GM10266 (cell line): ENCODE results near the gene ZNF804B.

Experiments
- DNase-seq: peaks from one replicate; pipeline ENCODE4 v3.0.0; 2012; ENCODE audit errors: extremely low spot score
- TF ChIP-seq, protein P1 (sequence below): IDR thresholded peaks from 2 replicates; pipeline ENCODE4 v1.5.1; 2012; ENCODE audit warnings: mild to moderate bottlenecking, low read depth; ENCODE audit not compliant: control insufficient read depth, insufficient read depth; ENCODE audit errors: missing control alignments

Gene ZNF804B

DNA sequence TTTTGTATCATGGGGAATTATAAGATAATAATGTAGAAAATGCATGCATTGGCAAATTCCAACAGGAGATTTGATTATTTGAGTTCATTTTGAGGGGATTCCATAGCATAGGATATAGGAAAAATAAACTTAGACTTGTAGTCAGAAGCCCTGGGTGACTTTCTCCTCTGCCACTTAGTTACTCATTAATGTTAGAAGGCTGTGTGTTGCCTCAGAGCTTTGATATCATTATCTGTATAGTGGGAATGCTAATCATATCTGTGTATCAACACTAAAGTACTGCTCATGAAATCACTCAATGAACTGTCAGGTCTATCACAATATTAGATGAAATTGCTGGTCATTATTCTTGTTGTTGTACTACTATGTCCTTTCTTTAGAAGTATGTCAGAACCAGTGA is 59.1 kb downstream of the ZNF804B start:
- no peak for DNase-seq
- TF ChIP-seq, protein P1, sequence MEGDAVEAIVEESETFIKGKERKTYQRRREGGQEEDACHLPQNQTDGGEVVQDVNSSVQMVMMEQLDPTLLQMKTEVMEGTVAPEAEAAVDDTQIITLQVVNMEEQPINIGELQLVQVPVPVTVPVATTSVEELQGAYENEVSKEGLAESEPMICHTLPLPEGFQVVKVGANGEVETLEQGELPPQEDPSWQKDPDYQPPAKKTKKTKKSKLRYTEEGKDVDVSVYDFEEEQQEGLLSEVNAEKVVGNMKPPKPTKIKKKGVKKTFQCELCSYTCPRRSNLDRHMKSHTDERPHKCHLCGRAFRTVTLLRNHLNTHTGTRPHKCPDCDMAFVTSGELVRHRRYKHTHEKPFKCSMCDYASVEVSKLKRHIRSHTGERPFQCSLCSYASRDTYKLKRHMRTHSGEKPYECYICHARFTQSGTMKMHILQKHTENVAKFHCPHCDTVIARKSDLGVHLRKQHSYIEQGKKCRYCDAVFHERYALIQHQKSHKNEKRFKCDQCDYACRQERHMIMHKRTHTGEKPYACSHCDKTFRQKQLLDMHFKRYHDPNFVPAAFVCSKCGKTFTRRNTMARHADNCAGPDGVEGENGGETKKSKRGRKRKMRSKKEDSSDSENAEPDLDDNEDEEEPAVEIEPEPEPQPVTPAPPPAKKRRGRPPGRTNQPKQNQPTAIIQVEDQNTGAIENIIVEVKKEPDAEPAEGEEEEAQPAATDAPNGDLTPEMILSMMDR: no peak

DNA sequence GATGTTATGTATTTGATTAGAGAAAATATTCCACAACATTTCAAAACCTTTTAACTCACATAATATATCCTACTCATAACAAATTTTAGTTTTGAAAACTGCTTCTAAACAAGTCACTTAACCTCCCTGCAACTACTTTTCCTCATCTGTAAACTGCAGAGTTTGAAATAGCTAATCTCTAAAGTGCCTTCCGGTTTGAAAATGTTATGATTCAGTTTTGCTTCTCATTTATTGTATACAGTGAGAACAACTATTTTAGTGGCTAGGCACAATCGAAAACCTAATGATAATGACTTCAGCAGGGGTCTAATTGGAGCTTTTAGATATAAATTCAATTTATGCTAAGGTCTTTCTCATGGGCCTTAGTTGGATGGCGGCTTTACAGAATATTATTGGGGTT is 66.7 kb downstream of the ZNF804B start:
- DNase-seq: no peak
- TF ChIP-seq, protein P1: no peak

DNA sequence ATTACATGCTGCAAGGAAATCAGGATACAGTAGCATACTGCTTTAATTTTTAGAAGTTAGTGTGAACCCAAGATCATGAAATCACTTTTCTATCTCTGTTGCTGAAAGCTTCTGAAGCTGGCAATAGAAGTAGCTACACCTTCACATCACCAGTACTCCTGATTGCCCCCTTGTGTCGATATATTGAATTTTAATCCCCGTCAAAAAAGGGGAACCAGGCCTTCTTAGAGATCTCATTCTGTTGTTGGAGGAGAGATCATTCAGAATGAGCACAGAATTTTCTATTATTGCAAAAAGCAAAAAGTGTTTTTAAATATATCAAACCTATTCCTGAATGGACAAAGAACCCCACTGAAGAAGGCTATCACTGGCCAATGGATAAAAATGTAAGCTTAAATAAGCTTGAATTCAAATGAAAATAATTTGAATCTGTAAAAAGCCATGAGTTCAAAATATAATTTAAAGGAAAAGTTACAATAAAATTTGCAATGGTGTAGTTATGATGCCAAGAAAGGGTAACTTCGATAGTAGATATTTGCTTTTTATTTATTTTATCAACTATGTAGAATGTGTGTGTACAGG is 75.7 kb downstream of the ZNF804B start:
- TF ChIP-seq, protein P1: peak; percentile 53
- peak; percentile 40 for DNase-seq

DNA sequence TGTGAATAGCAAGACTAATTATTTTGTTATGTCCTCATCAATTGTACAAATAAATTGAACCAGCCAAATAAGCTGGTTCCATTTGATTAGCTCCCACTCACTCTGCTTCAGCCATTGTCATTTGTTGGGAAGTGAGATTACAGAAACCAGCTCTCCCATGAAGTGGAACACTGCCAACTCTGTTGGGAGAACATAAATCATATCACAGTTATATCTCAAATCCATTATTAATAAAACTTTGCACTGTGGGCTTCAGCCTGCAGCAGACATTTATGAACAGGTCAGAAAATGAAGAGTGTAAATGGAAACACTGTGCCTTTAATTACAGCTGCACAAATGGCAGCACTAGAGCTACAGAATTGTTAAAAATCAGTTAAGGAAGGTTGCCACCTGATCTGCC is 82.7 kb downstream of the ZNF804B start:
- TF ChIP-seq, protein P1: no peak
- no peak for DNase-seq

DNA sequence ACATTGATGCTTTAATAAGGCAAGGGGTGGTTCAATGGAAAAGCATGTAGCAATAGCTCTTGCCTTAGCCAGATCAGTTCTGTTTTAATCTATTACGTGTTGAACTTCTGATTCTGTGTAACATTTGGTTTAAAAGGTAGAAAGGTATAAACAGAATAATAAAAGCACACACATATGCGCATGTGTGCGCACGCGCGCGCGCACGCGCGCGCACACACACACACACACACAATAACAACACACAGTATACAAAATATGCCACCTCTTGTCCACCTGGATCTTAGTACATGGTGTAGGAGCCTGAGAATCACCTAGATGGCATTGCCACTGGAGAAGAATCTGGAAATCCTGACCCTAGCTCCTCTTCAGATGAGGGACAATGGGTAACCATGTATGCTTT is 85.6 kb downstream of the ZNF804B start:
- DNase-seq: no peak
- TF ChIP-seq, protein P1: no peak

DNA sequence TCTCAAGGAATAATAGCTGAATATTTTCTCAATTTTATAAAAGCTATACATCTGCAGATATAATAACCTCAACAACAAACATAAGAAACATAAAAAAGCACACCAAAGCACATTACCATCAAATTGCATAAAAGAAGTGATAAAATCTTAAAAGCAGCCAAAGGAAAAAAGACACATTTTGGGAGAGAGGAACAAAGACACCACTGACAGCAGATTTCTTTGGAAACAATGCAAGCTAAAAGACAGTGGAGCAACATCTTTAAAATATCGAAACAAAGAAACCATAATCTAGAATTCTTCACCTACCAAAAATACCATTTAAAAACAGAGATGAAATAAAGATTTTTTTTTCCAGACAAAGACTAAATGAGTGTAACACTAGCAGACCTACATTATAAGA is 91.7 kb downstream of the ZNF804B start:
- no peak for DNase-seq
- TF ChIP-seq, protein P1: no peak

DNA sequence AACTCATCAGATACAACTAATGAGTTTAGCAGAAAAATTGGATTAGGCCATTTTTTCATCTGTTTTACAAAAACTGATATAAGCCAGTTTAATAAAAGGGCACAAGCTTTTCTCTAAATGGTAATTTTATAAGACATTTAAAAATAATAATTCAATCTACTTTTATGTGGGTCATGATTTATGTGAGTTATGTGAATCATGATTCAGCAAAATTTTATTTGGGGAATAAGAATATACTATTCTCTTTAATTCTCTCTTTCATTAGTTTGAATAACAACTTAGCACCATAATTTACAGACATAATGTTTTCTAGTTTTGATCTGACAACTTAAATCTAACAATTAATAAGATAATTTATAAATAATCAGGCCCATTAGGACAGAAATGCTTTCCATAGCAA is 99.8 kb downstream of the ZNF804B start:
- TF ChIP-seq, protein P1: no peak
- DNase-seq: no peak
